Karpas-422 (cell line): ENCODE data around the gene PEAK3. TPM values are rescaled to one million over a fixed set of nuclear protein-coding genes. Genes with fewer than 3 reads are reported as not detected.
A peak's percentile ranks its signal among the peaks of the same experiment; 100 is the strongest.

Experiments used
- DNase-seq: peaks from one replicate; pipeline ENCODE4 v3.0.0-alpha.2; 2015
- H2AFZ ChIP-seq: fragments of 200-600 bp; sonication (generic); 2 replicates; pipeline ENCODE4 v1.6.1; 2014; ENCODE audit warnings: antibody characterized with exemption, low read length, mixed read lengths
- H3K27ac ChIP-seq: fragments of 200-600 bp; sonication (generic); 2 replicates; pipeline ENCODE4 v1.5.1; 2014; ENCODE audit warnings: mild to moderate bottlenecking, low read length, moderate library complexity
- H3K27me3 ChIP-seq: fragments of 200-600 bp; sonication (generic); 2 replicates; pipeline ENCODE4 v1.6.1; 2014; ENCODE audit warnings: low read length, mixed read lengths
- H3K36me3 ChIP-seq: fragments of 200-600 bp; sonication (generic); 2 replicates; pipeline ENCODE4 v1.6.1; 2014; ENCODE audit warnings: low read length, mixed read lengths; ENCODE audit not compliant: insufficient read depth
- H3K4me1 ChIP-seq: fragments of 200-600 bp; sonication (generic); 2 replicates; pipeline ENCODE4 v1.6.1; 2014; ENCODE audit warnings: mild to moderate bottlenecking, low read length, mixed read lengths
- H3K4me2 ChIP-seq: fragments of 200-600 bp; sonication (generic); 2 replicates; pipeline ENCODE4 v1.6.1; 2014; ENCODE audit warnings: low read length, low read depth, mild to moderate bottlenecking; ENCODE audit not compliant: poor library complexity, severe bottlenecking
- H3K4me3 ChIP-seq: fragments of 200-600 bp; sonication (generic); 2 replicates; pipeline ENCODE4 v1.5.1; 2014; ENCODE audit warnings: mild to moderate bottlenecking, antibody characterized with exemption, low read length, mixed read lengths
- H3K79me2 ChIP-seq: fragments of 200-600 bp; sonication (generic); 2 replicates; pipeline ENCODE4 v1.6.1; 2014; ENCODE audit warnings: mild to moderate bottlenecking, low read length, mixed read lengths
- H3K9ac ChIP-seq: fragments of 200-600 bp; sonication (generic); 2 replicates; pipeline ENCODE4 v1.6.0; 2014; ENCODE audit warnings: low read length
- H3K9me2 ChIP-seq: fragments of 200-600 bp; sonication (generic), shearing (Covaris generic); replicated peaks from 2 replicates; pipeline ENCODE4 v1.6.0; 2014; ENCODE audit warnings: mild to moderate bottlenecking, low read length, moderate library complexity; ENCODE audit not compliant: insufficient read depth
- H3K9me3 ChIP-seq: fragments of 300-700, 200-600 bp; sonication (generic); 2 replicates; pipeline ENCODE4 v1.6.1; 2014; ENCODE audit warnings: low read length, mixed read lengths
- H4K20me1 ChIP-seq: fragments of 200-600 bp; sonication (generic); 2 replicates; pipeline ENCODE4 v1.6.1; 2014; ENCODE audit warnings: mild to moderate bottlenecking, antibody characterized with exemption, low read length, low read depth; ENCODE audit not compliant: insufficient read depth
- total RNA-seq: library from RNA; depleted of rRNA; stranded (reverse); fragments of >200 nt; shearing (Covaris generic); gene quantifications from 2 replicates; pipeline ENCODE4 v1.2.3, GENCODE V29; 2014; ENCODE audit warnings: low replicate concordance

Gene PEAK3
- total RNA-seq, 1 experiment from 2014 or later = not detected

DNA sequence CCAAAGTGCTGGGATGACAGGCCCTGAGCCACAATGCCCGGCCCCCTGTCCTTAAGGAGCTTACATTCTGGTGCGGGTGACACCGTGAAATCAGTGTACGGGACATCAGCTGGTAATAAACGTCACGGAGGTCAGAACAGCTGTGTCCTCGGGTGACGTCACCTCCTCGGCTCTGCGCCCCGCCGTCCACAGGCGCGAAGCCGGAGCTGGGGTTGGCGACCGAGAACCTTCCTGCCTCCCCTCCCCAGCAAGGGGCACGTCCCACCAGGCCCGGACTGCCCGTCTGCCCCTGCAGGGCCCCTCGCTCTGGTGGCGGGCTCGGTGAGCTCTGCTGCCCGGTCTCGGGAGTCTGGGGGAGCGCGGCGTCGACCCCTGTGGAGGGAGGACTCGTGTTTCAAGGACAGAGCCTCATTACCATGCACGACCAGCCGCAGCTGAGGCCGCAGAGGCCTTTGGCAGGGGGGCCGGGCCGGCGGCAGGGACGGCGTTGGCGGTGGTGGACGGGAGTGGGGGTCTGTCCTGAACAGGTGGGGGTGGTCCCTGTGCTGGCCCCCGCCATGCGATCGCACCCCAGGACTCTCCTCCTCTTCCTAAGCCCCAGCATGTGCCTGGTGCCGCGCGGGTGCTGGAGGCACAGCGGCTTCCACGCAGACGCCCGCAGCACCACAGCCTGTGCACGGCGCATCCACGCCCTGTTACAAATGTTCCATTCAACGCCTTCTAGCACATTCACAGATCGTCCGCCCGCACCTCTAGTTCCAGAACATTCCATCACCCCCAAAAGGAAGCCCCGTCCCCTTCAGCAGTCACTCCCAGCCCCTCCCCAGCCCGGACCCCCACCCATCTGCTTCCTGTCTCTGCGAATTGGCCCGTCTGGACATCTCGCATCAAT is 20.6 kb upstream of the PEAK3 start:
- DNase-seq = no peak
- no peak overlapping the region for H3K27ac ChIP-seq
- no peaks in the 10 kb centered on the region for H3K79me2 ChIP-seq
- H2AFZ ChIP-seq = no peak overlapping the region
- no peaks in the 10 kb centered on the region for H4K20me1 ChIP-seq
- H3K4me3 ChIP-seq = no peak overlapping the region
- no peaks in the 10 kb centered on the region for H3K36me3 ChIP-seq
- H3K4me2 ChIP-seq = no peak overlapping the region
- H3K9me3 ChIP-seq = no peaks in the 10 kb centered on the region
- no peaks in the 10 kb centered on the region for H3K9me2 ChIP-seq
- no peaks in the 10 kb centered on the region for H3K4me1 ChIP-seq
- H3K9ac ChIP-seq = no peak overlapping the region
- H3K27me3 ChIP-seq = no peaks in the 10 kb centered on the region

DNA sequence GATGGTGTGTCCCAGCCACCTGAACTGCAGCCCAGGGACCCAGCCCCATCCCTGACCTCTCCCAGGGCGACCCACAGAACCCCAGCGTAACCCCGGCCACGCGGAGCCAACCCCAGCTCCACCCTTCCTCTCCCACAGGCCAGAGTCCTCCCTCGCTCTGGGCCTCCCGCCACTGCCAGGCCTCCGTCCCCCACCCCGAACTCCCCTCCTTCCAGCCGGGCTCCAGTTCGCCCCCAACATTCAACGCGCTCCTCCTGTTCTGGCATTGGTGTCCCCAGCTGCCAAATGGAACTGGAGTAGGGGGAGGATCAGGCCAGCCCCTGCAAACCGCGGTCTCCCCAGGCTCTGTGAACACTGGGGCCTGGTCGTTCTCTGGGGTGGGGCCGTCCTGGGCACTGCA is 18.6 kb upstream of the PEAK3 start:
- no peak overlapping the region for H3K4me2 ChIP-seq
- H3K9ac ChIP-seq = no peak overlapping the region
- no peaks in the 10 kb centered on the region for H3K4me1 ChIP-seq

GRCh38 chr19:2296141-2296540 is 14.2 kb upstream of the PEAK3 start:
- Histone ChIP-seq H3K9me2 (no peaks in the 10 kb centered on the region), H3K9ac (no peak overlapping the region), H2AFZ (no peak overlapping the region), H3K27me3 (no peaks in the 10 kb centered on the region), H4K20me1 (no peaks in the 10 kb centered on the region), H3K36me3 (no peaks in the 10 kb centered on the region), H3K9me3 (no peaks in the 10 kb centered on the region), H3K27ac (no peak overlapping the region), H3K4me3 (no peak overlapping the region), H3K4me2 (no peak overlapping the region), H3K4me1 (no peaks in the 10 kb centered on the region), H3K79me2 (no peaks in the 10 kb centered on the region)
- DNase-seq = no peak

More for the DNA sequence above, 18.6 kb upstream of the PEAK3 start:
- Histone ChIP-seq H3K27me3 (no peaks in the 10 kb centered on the region), H3K27ac (no peak overlapping the region), H3K9me2 (no peaks in the 10 kb centered on the region), H3K4me3 (no peak overlapping the region), H2AFZ (no peak overlapping the region), H3K9me3 (no peaks in the 10 kb centered on the region), H3K79me2 (no peaks in the 10 kb centered on the region), H4K20me1 (no peaks in the 10 kb centered on the region), H3K36me3 (no peaks in the 10 kb centered on the region)
- DNase-seq = no peak

GRCh38 chr19:2294687-2295335 is 12.8 kb upstream of the PEAK3 start:
- no peak overlapping the region for H2AFZ ChIP-seq
- H3K4me2 ChIP-seq = no peak overlapping the region
- no peak for DNase-seq
- no peaks in the 10 kb centered on the region for H3K79me2 ChIP-seq
- H3K9ac ChIP-seq = no peak overlapping the region
- H3K27ac ChIP-seq = no peak overlapping the region
- no peaks in the 10 kb centered on the region for H3K36me3 ChIP-seq
- no peaks in the 10 kb centered on the region for H4K20me1 ChIP-seq
- H3K9me3 ChIP-seq = no peaks in the 10 kb centered on the region
- H3K4me3 ChIP-seq = no peak overlapping the region
- no peaks in the 10 kb centered on the region for H3K9me2 ChIP-seq
- peaks cover 4% of the 10 kb centered on the region for H3K4me1 ChIP-seq
- H3K27me3 ChIP-seq = no peaks in the 10 kb centered on the region

DNA sequence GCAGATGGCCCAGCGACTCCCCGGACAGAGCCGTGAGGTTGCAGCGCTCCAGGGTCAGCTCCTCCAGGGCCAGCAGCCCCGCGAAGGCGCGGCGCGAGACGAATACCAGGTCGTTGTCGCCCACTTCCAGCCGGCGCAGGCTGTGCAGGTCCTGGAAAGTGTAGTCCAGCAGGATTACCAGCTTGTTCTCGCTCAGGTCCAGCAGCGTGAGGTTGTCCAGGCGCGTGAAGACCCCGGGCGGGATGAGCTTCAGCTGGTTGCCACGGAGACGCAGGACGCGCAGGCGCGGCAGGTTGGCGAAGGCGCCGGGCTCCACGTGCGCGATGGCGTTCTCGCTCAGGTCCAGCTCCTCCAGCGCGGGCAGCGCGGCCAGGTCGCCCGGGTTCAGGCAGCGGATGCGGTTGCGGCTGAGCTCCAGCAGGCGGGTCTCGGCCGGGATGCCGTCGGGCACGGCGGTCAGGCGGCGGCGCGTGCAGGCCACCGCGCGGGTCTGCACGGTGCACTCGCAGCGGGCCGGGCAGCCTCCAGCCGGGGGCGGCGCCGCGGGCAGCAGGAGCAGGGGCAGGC is 9.3 kb upstream of the PEAK3 start:
- no peak overlapping the region for H3K4me3 ChIP-seq
- H2AFZ ChIP-seq = no peak overlapping the region
- H3K4me2 ChIP-seq = no peak overlapping the region
- H3K9me3 ChIP-seq = no peaks in the 10 kb centered on the region
- no peaks in the 10 kb centered on the region for H3K27me3 ChIP-seq
- H3K9ac ChIP-seq = no peak overlapping the region
- no peaks in the 10 kb centered on the region for H3K9me2 ChIP-seq
- no peaks in the 10 kb centered on the region for H3K36me3 ChIP-seq
- no peaks in the 10 kb centered on the region for H3K79me2 ChIP-seq
- H3K4me1 ChIP-seq = peaks cover 13% of the 10 kb centered on the region
- no peak overlapping the region for H3K27ac ChIP-seq
- H4K20me1 ChIP-seq = no peaks in the 10 kb centered on the region
- DNase-seq = no peak

DNA sequence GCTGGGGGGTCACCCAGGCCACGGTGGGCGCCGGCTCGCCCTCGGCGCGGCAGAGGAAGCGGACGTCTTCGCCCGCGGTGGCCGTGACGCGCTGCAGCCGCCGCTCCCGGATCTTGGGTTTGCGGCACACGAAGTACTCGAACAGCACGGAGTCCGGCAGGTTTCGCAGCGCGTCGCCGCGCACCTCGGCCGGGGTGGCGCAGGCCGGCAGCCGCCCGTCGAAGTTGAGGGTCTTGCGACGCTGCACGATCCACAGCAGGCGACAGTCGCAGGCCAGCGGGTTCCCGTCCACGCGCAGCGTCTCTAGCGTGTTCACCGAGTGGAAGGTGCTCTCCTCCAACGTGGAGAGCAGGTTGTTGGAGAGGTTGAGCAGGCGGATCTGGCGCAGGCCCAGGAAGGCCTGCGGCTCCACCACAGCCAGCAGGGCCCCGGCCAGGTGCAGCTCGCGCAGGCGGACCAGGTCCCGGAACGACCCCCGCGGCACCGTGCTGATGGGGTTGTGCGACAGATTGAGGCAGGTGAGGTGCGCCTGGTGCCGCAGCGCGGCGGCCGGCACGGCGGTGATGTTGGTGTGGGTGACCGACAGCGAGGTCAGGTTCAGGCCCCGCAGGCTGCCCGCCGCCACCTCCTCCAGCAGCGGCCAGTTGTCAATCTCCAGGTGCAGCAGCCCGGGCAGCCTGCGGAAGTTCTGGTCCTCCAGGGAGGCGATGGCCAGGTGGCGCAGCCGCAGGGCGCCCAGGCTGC is 8.6 kb upstream of the PEAK3 start:
- Histone ChIP-seq H3K4me2 (no peak overlapping the region), H3K27ac (no peak overlapping the region), H3K4me1 (peaks cover 13% of the 10 kb centered on the region), H3K36me3 (no peaks in the 10 kb centered on the region), H3K4me3 (no peak overlapping the region), H3K9ac (no peak overlapping the region), H3K79me2 (no peaks in the 10 kb centered on the region), H4K20me1 (no peaks in the 10 kb centered on the region), H3K27me3 (no peaks in the 10 kb centered on the region), H3K9me2 (no peaks in the 10 kb centered on the region), H3K9me3 (no peaks in the 10 kb centered on the region), H2AFZ (no peak overlapping the region)
- no peak for DNase-seq

GRCh38 chr19:2289714-2290435 is 7.9 kb upstream of the PEAK3 start:
- peak overlapping the region; percentile 54 for H3K9ac ChIP-seq
- H3K9me3 ChIP-seq = no peaks in the 10 kb centered on the region
- H3K4me3 ChIP-seq = peak overlapping the region; percentile 59; the same call in 1 of the 2 replicates
- DNase-seq = peak; percentile 85
- peak overlapping the region; percentile 84; the same call in 1 of the 2 replicates for H2AFZ ChIP-seq
- H4K20me1 ChIP-seq = no peaks in the 10 kb centered on the region
- peak overlapping the region; percentile 62 for H3K4me2 ChIP-seq
- no peaks in the 10 kb centered on the region for H3K9me2 ChIP-seq
- H3K27me3 ChIP-seq = no peaks in the 10 kb centered on the region
- no peaks in the 10 kb centered on the region for H3K36me3 ChIP-seq
- H3K79me2 ChIP-seq = no peaks in the 10 kb centered on the region
- H3K27ac ChIP-seq = no peak overlapping the region
- peaks cover 13% of the 10 kb centered on the region for H3K4me1 ChIP-seq
